ENCODE results near the gene FURIN. TPM values are rescaled to one million over a fixed set of nuclear protein-coding genes. Genes with fewer than 3 reads are reported as not detected.

FURIN gene
- total and polyA plus RNA-seq, 9 of the 15 experiments (the other 6 are each of a cell fraction or from before 2014, with no cell fraction given): 0.92 to 99.9 (median 34.8) TPM

- TF ChIP-seq ZBTB17 (CRISPR knock-in tag; IDR thresholded peaks at IDR 0.05) (0 out of 2 replicates have a peak, but pooled peaks have one; percentile 42), NRF1 (conservative IDR thresholded peaks at IDR 0.05 in 1 of 2, IDR thresholded peaks at IDR 0.05 in 1 of 2) (peak; percentile 55 to 60), KDM1A (IDR thresholded peaks at IDR 0.05) (peak; percentile 88 to 89), NFE2 (IDR thresholded peaks at IDR 0.05; ENCODE audit: low read depth) (peak; percentile 95), SMAD1 (IDR thresholded peaks at IDR 0.05; ENCODE audit: low read depth, low read length, partially characterized antibody) (peak; percentile 89), RNF2 (IDR thresholded peaks at IDR 0.05) (peak; percentile 95), BACH1 (tag; IDR thresholded peaks at IDR 0.05) (peak; percentile 53; the same call in 1 of the 2 replicates), HDAC8 (tag; IDR thresholded peaks at IDR 0.05) (no peak), MYNN (IDR thresholded peaks at IDR 0.05) (peak; percentile 90), MYNN (CRISPR knock-in tag; IDR thresholded peaks at IDR 0.05) (no peak), NONO (IDR thresholded peaks at IDR 0.05; ENCODE audit: low read depth in 2 of 2, low read length in 1 of 2) (peak in 1 of 2 experiments; percentile 60; a peak in 1 of 4 replicates), MXI1 (IDR thresholded peaks at IDR 0.05; ENCODE audit: low read depth, low read length) (no peak), RREB1 (CRISPR knock-in tag; IDR thresholded peaks at IDR 0.05) (no peak), CC2D1A (IDR thresholded peaks at IDR 0.05) (0 out of 2 replicates have a peak, but pooled peaks have one; percentile 51), BCL6 (CRISPR knock-in tag; IDR thresholded peaks at IDR 0.05) (no peak), GABPB1 (CRISPR knock-in tag; IDR thresholded peaks at IDR 0.05) (peak; percentile 12; the same call in 1 of the 2 replicates), FOXM1 (IDR thresholded peaks at IDR 0.05; ENCODE audit: low read depth) (peak; percentile 90), FOXM1 (CRISPR knock-in tag; IDR thresholded peaks at IDR 0.05; ENCODE audit: low read depth) (no peak), U2AF1 (optimal IDR thresholded peaks at IDR 0.05; ENCODE audit: low read depth, low read length) (no peak), ZNF23 (CRISPR knock-in tag; IDR thresholded peaks at IDR 0.05) (no peak), PML (IDR thresholded peaks at IDR 0.05; ENCODE audit: low read length) (peak; percentile 91), HNRNPH1 (optimal IDR thresholded peaks at IDR 0.05; ENCODE audit: low read depth, low read length) (no peak), CXXC5 (CRISPR knock-in tag; IDR thresholded peaks at IDR 0.05) (peak; percentile 97), FOSL1 (tag; conservative IDR thresholded peaks at IDR 0.05) (peak; percentile 79), ZNF444 (CRISPR knock-in tag; IDR thresholded peaks at IDR 0.05) (no peak), HMGN3 (IDR thresholded peaks at IDR 0.05; ENCODE audit: borderline replicate concordance, extremely low read depth, insufficient read length, low read depth, low read length) (peak; percentile 88), BCOR (IDR thresholded peaks at IDR 0.05) (peak; percentile 54)
These were observed 27.4 kb upstream of the FURIN start (continued) for GRCh38 chr15:90840954-90841353.

Measured in K562 (cell line).